Measurements from ENCODE around the gene COG2.

DNA sequence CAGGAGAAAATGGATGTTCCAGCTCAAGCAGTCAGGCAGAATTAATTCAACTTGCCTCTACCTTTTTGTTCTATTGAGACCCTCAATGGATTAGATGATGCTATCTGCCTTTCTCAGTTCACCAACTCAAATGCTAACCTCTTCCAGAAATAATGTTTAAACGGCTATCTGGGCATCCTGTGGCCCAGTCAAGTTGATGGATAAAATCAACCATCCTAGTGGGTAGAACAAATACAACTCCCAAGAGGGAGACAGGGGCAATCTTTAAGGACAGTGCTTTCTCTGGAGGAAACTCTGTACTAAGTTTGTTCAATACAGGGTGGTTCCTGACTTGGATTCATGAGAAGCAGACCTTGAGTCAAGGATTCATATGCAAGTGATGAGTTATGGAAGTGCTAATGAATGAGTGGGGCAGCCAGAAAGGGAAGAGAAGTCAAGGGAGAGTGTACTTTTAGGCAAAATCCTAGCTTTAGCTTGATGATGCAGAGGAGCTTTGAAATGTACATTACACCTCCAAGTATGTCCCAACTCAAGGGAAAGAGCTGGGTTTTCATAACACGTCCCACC is 49.4 kb upstream of the COG2 start:
- TF ChIP-seq, protein P1, sequence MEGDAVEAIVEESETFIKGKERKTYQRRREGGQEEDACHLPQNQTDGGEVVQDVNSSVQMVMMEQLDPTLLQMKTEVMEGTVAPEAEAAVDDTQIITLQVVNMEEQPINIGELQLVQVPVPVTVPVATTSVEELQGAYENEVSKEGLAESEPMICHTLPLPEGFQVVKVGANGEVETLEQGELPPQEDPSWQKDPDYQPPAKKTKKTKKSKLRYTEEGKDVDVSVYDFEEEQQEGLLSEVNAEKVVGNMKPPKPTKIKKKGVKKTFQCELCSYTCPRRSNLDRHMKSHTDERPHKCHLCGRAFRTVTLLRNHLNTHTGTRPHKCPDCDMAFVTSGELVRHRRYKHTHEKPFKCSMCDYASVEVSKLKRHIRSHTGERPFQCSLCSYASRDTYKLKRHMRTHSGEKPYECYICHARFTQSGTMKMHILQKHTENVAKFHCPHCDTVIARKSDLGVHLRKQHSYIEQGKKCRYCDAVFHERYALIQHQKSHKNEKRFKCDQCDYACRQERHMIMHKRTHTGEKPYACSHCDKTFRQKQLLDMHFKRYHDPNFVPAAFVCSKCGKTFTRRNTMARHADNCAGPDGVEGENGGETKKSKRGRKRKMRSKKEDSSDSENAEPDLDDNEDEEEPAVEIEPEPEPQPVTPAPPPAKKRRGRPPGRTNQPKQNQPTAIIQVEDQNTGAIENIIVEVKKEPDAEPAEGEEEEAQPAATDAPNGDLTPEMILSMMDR (IDR thresholded peaks at IDR 0.05), result no peak
- TF ChIP-seq EP300 (IDR thresholded peaks at IDR 0.05) (no peak), POLR2A (IDR thresholded peaks at IDR 0.05) (no peak)
